ENCODE measurements around the gene KLHDC9. TPM values are rescaled to one million over a fixed set of nuclear protein-coding genes. Genes with fewer than 3 reads are reported as not detected.

The KLHDC9 gene
- total and polyA plus RNA-seq, 12 donors: 0.83 to 17.7 (median 7.1) TPM

- peaks cover 7 to 43% (median 22%) of the 10 kb centered on the region in 9 donors for H3K4me1 ChIP-seq
- H3K9me3 ChIP-seq: no peaks in the 10 kb centered on the region
- H3K27me3 ChIP-seq: no peaks in the 10 kb centered on the region
- intact Hi-C loops (cut with DNase I): loop anchor here in 8 of 10 donors (2.0 to 10.0 kb wide), 10 partner anchors 36 to 369 kb away; partner anchors contain the start of genes USF1 (in 3 of the 8) and DEDD (in 1 of the 8)
- peaks cover 0 to 24% (median 8%) of the 10 kb centered on the region in 9 donors for H3K36me3 ChIP-seq
- H3K27ac ChIP-seq: peak overlapping the region in 7 of 10 donors; percentile 28 to 65 (median 56)
- H3K4me3 ChIP-seq: no peak overlapping the region
- 29% methylated on average over 1 of the region's 1 CpG for WGBS, 2 donors
- DNase-seq: peak in 1 of 2 donors; percentile 43
- no peak for TF ChIP-seq CTCF (IDR thresholded peaks at IDR 0.05)
- peak in 7 of 8 donors; percentile 23 to 62 (median 39) for ATAC-seq
Observed at GRCh38 chr1:161096530-161096929, 1.6 kb upstream of the KLHDC9 start.

- ATAC-seq: peak in 1 of 8 donors; percentile 12
- Histone ChIP-seq H3K27ac (peak overlapping the region in 2 of 10 donors; percentile 67 to 68), H3K4me3 (peak overlapping the region in 5 of 10 donors; percentile 60 to 77 (median 66)), H3K27me3 (no peaks in the 10 kb centered on the region), H3K9me3 (no peaks in the 10 kb centered on the region), H3K4me1 (peaks cover 7 to 43% (median 22%) of the 10 kb centered on the region in 9 donors), H3K36me3 (peaks cover 0 to 38% (median 13%) of the 10 kb centered on the region in 9 donors)
- TF ChIP-seq CTCF (IDR thresholded peaks at IDR 0.05): no peak
- intact Hi-C loops (cut with DNase I): loop anchor here in 9 of 10 donors (2.0 to 10.0 kb wide), 7 partner anchors 52 to 372 kb away; partner anchors contain the start of gene USF1 (in 2 of the 9)
- no peak for DNase-seq
- 81 to 87% methylated on average over 9 of the region's 9 CpGs for WGBS, 2 donors
Observed at GRCh38 chr1:161099090-161099802, 1.1 kb downstream of the KLHDC9 start.

GRCh38 chr1:161100556-161100955 is 2.4 kb downstream of the KLHDC9 start:
- peaks cover 0 to 38% (median 13%) of the 10 kb centered on the region in 9 donors for H3K36me3 ChIP-seq
- intact Hi-C loops (cut with DNase I): no loop called here
- H3K27me3 ChIP-seq: no peaks in the 10 kb centered on the region
- H3K9me3 ChIP-seq: no peaks in the 10 kb centered on the region
- peaks cover 7 to 42% (median 22%) of the 10 kb centered on the region in 9 donors for H3K4me1 ChIP-seq
- no peak for TF ChIP-seq CTCF (IDR thresholded peaks at IDR 0.05)
- DNase-seq: peak in 1 of 2 donors; percentile 41
- 48 to 60% methylated on average over 2 of the region's 2 CpGs for WGBS, 2 donors
- H3K4me3 ChIP-seq: no peak overlapping the region
- ATAC-seq: no peak
- peak overlapping the region in 3 of 10 donors; percentile 6 to 44 (median 26) for H3K27ac ChIP-seq

- no peaks in the 10 kb centered on the region for H3K27me3 ChIP-seq
- WGBS, 2 donors: 93 to 94% methylated on average over 1 of the region's 1 CpG
- no peak overlapping the region for H3K27ac ChIP-seq
- intact Hi-C loops (cut with DNase I): no loop called here
- no peaks in the 10 kb centered on the region for H3K9me3 ChIP-seq
- H3K4me3 ChIP-seq: no peak overlapping the region
- ATAC-seq: no peak
- H3K36me3 ChIP-seq: peaks cover 0 to 37% (median 8%) of the 10 kb centered on the region in 9 donors
- DNase-seq: no peak
- TF ChIP-seq CTCF (IDR thresholded peaks at IDR 0.05): no peak
- H3K4me1 ChIP-seq: peaks cover 0 to 5% (median 1%) of the 10 kb centered on the region in 9 donors
Observed at GRCh38 chr1:161106431-161106830, 8.3 kb downstream of the KLHDC9 start.

All from heart right ventricle (tissue), 16 donors.